SU-DHL-6 (cell line): ENCODE measurements around the gene HSP90AB1.

Experiments
- EZH2phosphoT487 ChIP-seq: fragments of 200-600 bp; sonication (generic), shearing (Covaris generic); conservative IDR thresholded peaks from 2 replicates; pipeline ENCODE4 v1.6.1; 2018; ENCODE audit warnings: mild to moderate bottlenecking, antibody characterized with exemption, low read length, moderate library complexity, mixed read lengths
- TF ChIP-seq, protein P1 (sequence below): fragments of 200-600 bp; sonication (generic); IDR thresholded peaks from one replicate; pipeline ENCODE4 v1.5.1; 2017; ENCODE audit warnings: antibody characterized with exemption, mild to moderate bottlenecking, low read length, moderate library complexity; ENCODE audit not compliant: insufficient read depth, poor library complexity, severe bottlenecking

DNA sequence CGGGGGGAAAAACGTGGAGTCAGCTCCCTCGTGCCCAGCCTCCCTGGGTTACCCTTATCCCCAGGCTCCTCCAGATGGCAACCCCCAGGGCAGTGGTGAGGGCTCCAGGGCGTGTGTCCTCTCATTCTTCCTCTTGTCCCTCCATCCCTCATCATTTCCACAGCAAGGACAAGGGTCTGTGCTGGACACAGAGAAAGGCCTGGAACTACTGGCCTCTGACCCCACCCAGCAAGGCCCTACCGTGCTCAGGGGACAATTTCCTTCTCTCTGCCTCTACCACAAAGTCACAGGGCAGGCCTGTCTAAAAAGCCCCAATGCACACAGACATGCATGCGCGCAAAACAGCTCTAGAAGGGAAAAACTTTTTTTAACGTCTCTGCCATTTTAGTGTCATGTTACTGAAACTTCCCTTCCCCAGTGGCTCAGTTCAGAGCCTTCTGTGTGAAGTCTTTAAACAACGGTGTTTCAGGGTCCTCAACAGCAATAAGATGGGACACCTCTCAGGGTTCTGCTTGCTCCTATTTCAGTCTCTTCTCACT is 11.5 kb downstream of the HSP90AB1 start:
- TF ChIP-seq, protein P1, sequence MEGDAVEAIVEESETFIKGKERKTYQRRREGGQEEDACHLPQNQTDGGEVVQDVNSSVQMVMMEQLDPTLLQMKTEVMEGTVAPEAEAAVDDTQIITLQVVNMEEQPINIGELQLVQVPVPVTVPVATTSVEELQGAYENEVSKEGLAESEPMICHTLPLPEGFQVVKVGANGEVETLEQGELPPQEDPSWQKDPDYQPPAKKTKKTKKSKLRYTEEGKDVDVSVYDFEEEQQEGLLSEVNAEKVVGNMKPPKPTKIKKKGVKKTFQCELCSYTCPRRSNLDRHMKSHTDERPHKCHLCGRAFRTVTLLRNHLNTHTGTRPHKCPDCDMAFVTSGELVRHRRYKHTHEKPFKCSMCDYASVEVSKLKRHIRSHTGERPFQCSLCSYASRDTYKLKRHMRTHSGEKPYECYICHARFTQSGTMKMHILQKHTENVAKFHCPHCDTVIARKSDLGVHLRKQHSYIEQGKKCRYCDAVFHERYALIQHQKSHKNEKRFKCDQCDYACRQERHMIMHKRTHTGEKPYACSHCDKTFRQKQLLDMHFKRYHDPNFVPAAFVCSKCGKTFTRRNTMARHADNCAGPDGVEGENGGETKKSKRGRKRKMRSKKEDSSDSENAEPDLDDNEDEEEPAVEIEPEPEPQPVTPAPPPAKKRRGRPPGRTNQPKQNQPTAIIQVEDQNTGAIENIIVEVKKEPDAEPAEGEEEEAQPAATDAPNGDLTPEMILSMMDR, result no peak
- TF ChIP-seq EZH2phosphoT487, result no peak
